ENCODE data around the gene ZCCHC14. TPM values are rescaled to one million over a fixed set of nuclear protein-coding genes. Genes with fewer than 3 reads are reported as not detected.

The ZCCHC14 gene
- polyA plus RNA-seq, 2 donors, result 6.8 to 8.0 TPM

DNA sequence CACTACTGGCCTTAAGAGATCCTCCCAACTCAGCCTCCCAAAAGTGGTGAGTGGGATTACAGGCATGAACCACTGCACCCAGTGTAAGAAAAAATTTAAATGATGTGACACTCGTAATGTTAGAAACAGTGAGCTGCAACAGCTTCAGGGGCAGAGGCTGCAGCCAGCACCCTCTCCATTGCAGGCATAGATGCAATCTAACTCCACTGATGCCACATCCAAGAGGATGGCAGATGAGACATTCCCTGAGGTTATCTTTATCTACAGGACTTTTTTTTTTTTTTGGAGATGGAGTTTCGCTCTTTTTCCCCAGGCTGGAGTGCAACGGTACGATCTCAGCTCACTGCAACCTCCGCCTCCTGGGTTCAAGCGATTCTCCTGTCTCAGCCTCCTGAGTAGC, 19.9 kb downstream of the ZCCHC14 start:
- Histone ChIP-seq H3K36me3 (ENCODE audit: control insufficient read depth in 2 of 2, insufficient read depth in 2 of 2, low read length in 1 of 2) (peaks cover 0 to 2% of the 10 kb centered on the region in 2 donors), H3K27me3 (ENCODE audit: control insufficient read depth in 1 of 2, insufficient read depth in 2 of 2, low read length in 2 of 2) (no peaks in the 10 kb centered on the region), H3K27ac (ENCODE audit: low read depth in 2 of 2, low read length in 1 of 2) (no peak overlapping the region), H3K4me1 (ENCODE audit: control insufficient read depth in 2 of 2, insufficient read depth in 2 of 2, low read length in 1 of 2) (peaks cover 5 to 13% of the 10 kb centered on the region in 2 donors), H3K9me3 (ENCODE audit: control insufficient read depth in 2 of 2, insufficient read depth in 1 of 2, low read depth in 1 of 2, low read length in 1 of 2) (no peaks in the 10 kb centered on the region), H3K4me3 (ENCODE audit: low read depth in 1 of 2, low read length in 2 of 2) (no peak overlapping the region)
- WGBS, 2 donors, result 91 to 93% methylated on average over 4 to 6 of the region's 6 CpGs

DNA sequence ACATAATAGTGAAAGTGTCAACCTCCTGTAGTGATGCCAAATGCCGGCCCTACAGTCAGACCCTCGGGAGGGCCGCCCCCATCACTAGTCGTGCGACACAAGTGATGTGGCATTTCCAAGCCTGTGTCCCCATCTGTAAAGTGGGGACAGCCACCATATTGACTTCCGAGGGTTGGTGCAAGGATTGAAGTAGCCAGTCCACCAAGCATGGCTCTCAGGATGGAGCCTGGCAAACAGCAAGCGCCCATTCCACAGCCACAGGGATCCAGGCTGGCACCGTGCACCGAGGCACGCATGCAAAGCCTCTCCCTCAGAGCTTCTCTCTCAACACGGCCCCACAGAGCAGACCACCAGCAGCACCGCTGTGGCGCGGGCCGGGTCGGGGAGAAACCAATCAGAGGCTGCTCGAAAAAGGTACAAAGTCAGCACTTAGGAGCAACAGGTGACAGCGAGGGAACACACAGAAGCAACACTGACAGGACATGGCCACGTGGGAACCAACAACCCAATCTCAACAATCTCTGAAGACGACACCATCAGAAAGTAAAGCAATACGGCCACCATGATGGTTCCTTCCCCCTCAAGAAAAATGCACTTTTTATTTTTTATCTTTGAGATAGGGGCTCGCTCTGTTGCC, 20.6 kb downstream of the ZCCHC14 start:
- Histone ChIP-seq H3K27me3 (ENCODE audit: control insufficient read depth in 1 of 2, insufficient read depth in 2 of 2, low read length in 2 of 2) (no peaks in the 10 kb centered on the region), H3K4me1 (ENCODE audit: control insufficient read depth in 2 of 2, insufficient read depth in 2 of 2, low read length in 1 of 2) (peaks cover 5 to 13% of the 10 kb centered on the region in 2 donors), H3K9me3 (ENCODE audit: control insufficient read depth in 2 of 2, insufficient read depth in 1 of 2, low read depth in 1 of 2, low read length in 1 of 2) (no peaks in the 10 kb centered on the region), H3K27ac (ENCODE audit: low read depth in 2 of 2, low read length in 1 of 2) (no peak overlapping the region), H3K36me3 (ENCODE audit: control insufficient read depth in 2 of 2, insufficient read depth in 2 of 2, low read length in 1 of 2) (peaks cover 0 to 2% of the 10 kb centered on the region in 2 donors), H3K4me3 (ENCODE audit: low read depth in 1 of 2, low read length in 2 of 2) (no peak overlapping the region)
- 85 to 90% methylated on average over 22 of the region's 22 CpGs for WGBS, 2 donors

DNA sequence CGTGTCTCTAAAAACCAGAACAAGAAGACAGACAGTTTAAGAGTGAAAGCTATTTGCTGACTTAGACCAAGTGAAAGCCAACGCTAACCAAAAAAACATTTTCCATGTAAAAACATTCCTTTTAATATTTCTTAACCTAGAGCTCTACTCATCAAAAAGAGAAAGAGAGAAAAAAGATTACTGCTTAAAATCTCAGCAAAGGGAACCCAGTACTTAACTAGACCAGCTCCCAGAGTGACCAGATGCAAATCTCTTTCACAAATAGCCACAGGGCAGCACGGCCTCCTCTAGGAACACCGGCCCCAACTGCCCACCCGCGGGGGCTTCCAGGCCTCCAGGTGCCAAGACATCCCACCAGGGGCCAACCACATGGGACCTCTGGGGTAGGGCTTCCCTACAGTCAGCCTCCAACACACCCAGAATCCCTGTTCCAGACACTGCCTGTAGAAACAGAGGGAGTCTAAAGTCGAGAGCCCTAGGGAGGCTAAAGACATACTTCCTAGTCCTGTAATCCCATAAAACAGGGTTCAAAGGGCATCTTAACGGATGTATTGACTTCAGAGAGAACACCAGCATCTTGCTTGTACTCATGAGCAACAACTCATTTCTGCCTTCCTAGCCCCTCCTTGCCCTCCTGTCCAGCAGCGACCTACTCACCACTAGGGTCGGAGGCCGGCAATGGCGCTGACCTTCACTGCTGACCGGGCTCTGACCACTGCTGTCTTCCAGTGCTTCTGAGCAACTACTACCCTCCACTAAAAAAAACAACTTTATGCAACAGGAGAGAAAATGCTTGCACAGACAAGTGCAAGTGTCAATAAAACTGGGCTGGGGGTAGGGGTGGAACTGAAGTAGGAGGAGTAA, 21.3 kb downstream of the ZCCHC14 start:
- Histone ChIP-seq H3K4me3 (ENCODE audit: low read depth in 1 of 2, low read length in 2 of 2) (no peak overlapping the region), H3K27me3 (ENCODE audit: control insufficient read depth in 1 of 2, insufficient read depth in 2 of 2, low read length in 2 of 2) (no peaks in the 10 kb centered on the region), H3K4me1 (ENCODE audit: control insufficient read depth in 2 of 2, insufficient read depth in 2 of 2, low read length in 1 of 2) (peaks cover 5 to 13% of the 10 kb centered on the region in 2 donors), H3K9me3 (ENCODE audit: control insufficient read depth in 2 of 2, insufficient read depth in 1 of 2, low read depth in 1 of 2, low read length in 1 of 2) (no peaks in the 10 kb centered on the region), H3K36me3 (ENCODE audit: control insufficient read depth in 2 of 2, insufficient read depth in 2 of 2, low read length in 1 of 2) (peaks cover 0 to 2% of the 10 kb centered on the region in 2 donors), H3K27ac (ENCODE audit: low read depth in 2 of 2, low read length in 1 of 2) (no peak overlapping the region)
- WGBS, 2 donors, result 67 to 75% methylated on average over 13 of the region's 13 CpGs

DNA sequence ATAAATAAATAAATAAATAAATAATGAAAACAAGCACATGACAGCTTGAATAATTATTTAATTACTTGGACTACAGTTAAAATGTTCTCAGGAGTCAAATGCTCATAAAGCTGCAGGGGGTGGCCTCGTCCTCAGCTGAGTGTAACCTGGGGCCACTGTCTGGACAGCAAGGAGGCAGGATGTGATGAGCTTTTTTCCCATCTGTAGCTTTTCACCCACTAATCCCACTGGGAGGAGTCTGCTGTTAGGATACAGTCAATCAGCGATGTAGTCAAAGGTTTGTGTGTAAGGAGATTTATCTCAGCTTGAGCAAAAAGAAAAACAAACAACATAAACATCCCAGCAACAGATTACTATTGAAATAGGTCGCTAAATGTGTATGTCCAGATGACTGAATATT, 22.5 kb downstream of the ZCCHC14 start:
- Histone ChIP-seq H3K27ac (ENCODE audit: low read depth in 2 of 2, low read length in 1 of 2) (no peak overlapping the region), H3K4me3 (ENCODE audit: low read depth in 1 of 2, low read length in 2 of 2) (no peak overlapping the region), H3K4me1 (ENCODE audit: control insufficient read depth in 2 of 2, insufficient read depth in 2 of 2, low read length in 1 of 2) (peaks cover 10 to 13% of the 10 kb centered on the region in 2 donors), H3K9me3 (ENCODE audit: control insufficient read depth in 2 of 2, insufficient read depth in 1 of 2, low read depth in 1 of 2, low read length in 1 of 2) (no peaks in the 10 kb centered on the region), H3K27me3 (ENCODE audit: control insufficient read depth in 1 of 2, insufficient read depth in 2 of 2, low read length in 2 of 2) (no peaks in the 10 kb centered on the region), H3K36me3 (ENCODE audit: control insufficient read depth in 2 of 2, insufficient read depth in 2 of 2, low read length in 1 of 2) (peaks cover 0 to 2% of the 10 kb centered on the region in 2 donors)
- 75% methylated on average over 3 of the region's 3 CpGs for WGBS, 2 donors

DNA sequence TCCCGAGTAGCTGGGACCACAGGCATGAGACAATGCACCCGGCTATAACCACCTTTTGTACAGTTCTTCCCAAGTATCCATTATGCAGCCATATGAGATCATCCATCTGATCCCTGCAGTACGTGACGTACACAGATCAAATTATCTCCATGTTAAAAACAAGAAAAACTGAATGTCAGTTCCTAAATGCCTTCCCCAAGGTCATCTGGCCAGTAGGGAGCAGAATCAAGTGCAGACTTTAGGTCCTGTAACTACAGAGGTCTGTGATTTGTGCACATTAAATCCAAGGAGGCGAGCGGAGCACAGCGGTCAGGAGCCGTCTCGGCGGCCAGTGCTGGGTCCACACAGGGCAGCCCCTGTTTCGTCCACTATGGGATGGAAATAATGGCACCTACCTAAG, 23.7 kb downstream of the ZCCHC14 start:
- Histone ChIP-seq H3K36me3 (ENCODE audit: control insufficient read depth in 2 of 2, insufficient read depth in 2 of 2, low read length in 1 of 2) (peaks cover 0 to 2% of the 10 kb centered on the region in 2 donors), H3K4me3 (ENCODE audit: low read depth in 1 of 2, low read length in 2 of 2) (no peak overlapping the region), H3K27me3 (ENCODE audit: control insufficient read depth in 1 of 2, insufficient read depth in 2 of 2, low read length in 2 of 2) (no peaks in the 10 kb centered on the region), H3K9me3 (ENCODE audit: control insufficient read depth in 2 of 2, insufficient read depth in 1 of 2, low read depth in 1 of 2, low read length in 1 of 2) (no peaks in the 10 kb centered on the region), H3K4me1 (ENCODE audit: control insufficient read depth in 2 of 2, insufficient read depth in 2 of 2, low read length in 1 of 2) (peaks cover 12 to 20% of the 10 kb centered on the region in 2 donors), H3K27ac (ENCODE audit: low read depth in 2 of 2, low read length in 1 of 2) (no peak overlapping the region)
- 86 to 90% methylated on average over 11 of the region's 11 CpGs for WGBS, 2 donors

DNA sequence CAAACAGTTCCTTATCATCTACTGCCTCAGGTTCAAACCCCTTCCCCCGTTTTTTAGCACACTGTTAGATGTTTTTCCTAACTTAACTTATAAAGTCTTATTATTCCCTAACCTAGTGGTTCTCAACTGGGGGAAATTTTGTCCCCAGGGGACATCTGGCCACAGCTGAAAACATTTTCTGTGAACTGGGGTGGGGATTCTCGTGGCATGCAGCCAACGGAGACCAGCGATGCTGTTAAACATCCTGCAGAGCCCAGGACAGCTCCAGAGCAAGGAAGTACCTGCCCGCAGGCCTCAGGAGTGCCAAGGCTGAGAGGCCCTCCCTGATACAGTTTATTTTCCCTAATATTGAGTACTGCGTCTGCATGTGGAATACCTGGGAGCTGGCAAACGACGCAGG, 24.3 kb downstream of the ZCCHC14 start:
- H3K4me1 ChIP-seq (ENCODE audit: control insufficient read depth in 2 of 2, insufficient read depth in 2 of 2, low read length in 1 of 2), result peaks cover 14 to 22% of the 10 kb centered on the region in 2 donors
- no peaks in the 10 kb centered on the region for H3K9me3 ChIP-seq (ENCODE audit: control insufficient read depth in 2 of 2, insufficient read depth in 1 of 2, low read depth in 1 of 2, low read length in 1 of 2)
- no peaks in the 10 kb centered on the region for H3K27me3 ChIP-seq (ENCODE audit: control insufficient read depth in 1 of 2, insufficient read depth in 2 of 2, low read length in 2 of 2)
- H3K36me3 ChIP-seq (ENCODE audit: control insufficient read depth in 2 of 2, insufficient read depth in 2 of 2, low read length in 1 of 2), result peaks cover 0 to 2% of the 10 kb centered on the region in 2 donors
- no peak overlapping the region for H3K27ac ChIP-seq (ENCODE audit: low read depth in 2 of 2, low read length in 1 of 2)
- no peak overlapping the region for H3K4me3 ChIP-seq (ENCODE audit: low read depth in 1 of 2, low read length in 2 of 2)
- 73 to 74% methylated on average over 8 of the region's 8 CpGs for WGBS, 2 donors

DNA sequence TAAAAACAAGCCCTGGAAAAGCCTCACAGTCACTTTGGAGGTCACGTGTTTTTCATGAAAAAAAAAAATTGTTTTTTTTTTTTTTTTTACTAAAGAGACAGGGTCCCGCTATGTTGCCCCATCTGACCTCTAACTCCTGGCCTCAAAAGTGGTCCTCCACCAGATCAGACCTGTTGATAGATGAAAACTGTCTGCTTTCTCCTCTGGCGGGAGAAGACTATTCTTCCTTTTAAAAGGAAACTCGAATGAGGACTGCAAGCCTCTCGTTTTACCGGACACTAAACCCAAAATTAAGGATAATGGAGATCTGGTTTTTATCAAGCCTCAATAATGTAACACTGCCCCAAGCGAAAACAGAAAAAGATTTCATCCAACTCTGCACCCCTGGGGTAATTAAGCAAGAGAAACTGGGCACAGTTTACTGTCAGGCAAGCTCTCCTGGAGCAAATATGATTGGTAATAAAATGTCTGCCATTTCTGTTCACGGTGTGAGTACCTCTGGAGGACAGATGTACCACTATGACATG, 25.8 kb downstream of the ZCCHC14 start:
- peaks cover 11 to 18% of the 10 kb centered on the region in 2 donors for H3K4me1 ChIP-seq (ENCODE audit: control insufficient read depth in 2 of 2, insufficient read depth in 2 of 2, low read length in 1 of 2)
- WGBS, 2 donors, result 90 to 92% methylated on average over 8 of the region's 8 CpGs

DNA sequence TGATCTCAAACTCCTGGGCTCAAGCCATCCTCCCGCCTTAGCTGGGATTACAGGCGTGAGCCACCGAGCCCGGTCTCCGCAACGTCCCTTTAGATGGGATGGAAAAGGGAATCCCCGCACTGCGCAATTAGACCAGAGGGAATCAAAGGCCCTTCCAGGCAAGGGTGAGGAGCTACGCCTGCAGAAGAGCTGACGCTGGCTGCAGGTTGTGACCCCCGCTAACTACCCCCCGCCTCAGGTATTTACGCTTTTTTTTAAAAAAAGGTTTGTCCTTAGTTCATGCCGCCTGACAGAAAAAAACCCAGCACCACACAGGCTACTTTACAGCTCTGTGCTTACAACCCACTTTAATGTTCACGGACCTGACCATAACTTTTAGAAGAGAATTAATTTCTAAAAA, 26.9 kb downstream of the ZCCHC14 start:
- 73 to 78% methylated on average over 15 of the region's 15 CpGs for WGBS, 2 donors
- Histone ChIP-seq H3K27ac (ENCODE audit: low read depth in 2 of 2, low read length in 1 of 2) (peak overlapping the region; percentile 52 to 86), H3K4me1 (ENCODE audit: control insufficient read depth in 2 of 2, insufficient read depth in 2 of 2, low read length in 1 of 2) (peaks cover 13 to 18% of the 10 kb centered on the region in 2 donors), H3K4me3 (ENCODE audit: low read depth in 1 of 2, low read length in 2 of 2) (no peak overlapping the region), H3K9me3 (ENCODE audit: control insufficient read depth in 2 of 2, insufficient read depth in 1 of 2, low read depth in 1 of 2, low read length in 1 of 2) (no peaks in the 10 kb centered on the region), H3K36me3 (ENCODE audit: control insufficient read depth in 2 of 2, insufficient read depth in 2 of 2, low read length in 1 of 2) (no peaks in the 10 kb centered on the region), H3K27me3 (ENCODE audit: control insufficient read depth in 1 of 2, insufficient read depth in 2 of 2, low read length in 2 of 2) (no peaks in the 10 kb centered on the region)

More for the DNA sequence above, 25.8 kb downstream of the ZCCHC14 start:
- Histone ChIP-seq H3K4me3 (ENCODE audit: low read depth in 1 of 2, low read length in 2 of 2) (no peak overlapping the region), H3K27me3 (ENCODE audit: control insufficient read depth in 1 of 2, insufficient read depth in 2 of 2, low read length in 2 of 2) (no peaks in the 10 kb centered on the region), H3K27ac (ENCODE audit: low read depth in 2 of 2, low read length in 1 of 2) (no peak overlapping the region), H3K36me3 (ENCODE audit: control insufficient read depth in 2 of 2, insufficient read depth in 2 of 2, low read length in 1 of 2) (no peaks in the 10 kb centered on the region), H3K9me3 (ENCODE audit: control insufficient read depth in 2 of 2, insufficient read depth in 1 of 2, low read depth in 1 of 2, low read length in 1 of 2) (no peaks in the 10 kb centered on the region)

DNA sequence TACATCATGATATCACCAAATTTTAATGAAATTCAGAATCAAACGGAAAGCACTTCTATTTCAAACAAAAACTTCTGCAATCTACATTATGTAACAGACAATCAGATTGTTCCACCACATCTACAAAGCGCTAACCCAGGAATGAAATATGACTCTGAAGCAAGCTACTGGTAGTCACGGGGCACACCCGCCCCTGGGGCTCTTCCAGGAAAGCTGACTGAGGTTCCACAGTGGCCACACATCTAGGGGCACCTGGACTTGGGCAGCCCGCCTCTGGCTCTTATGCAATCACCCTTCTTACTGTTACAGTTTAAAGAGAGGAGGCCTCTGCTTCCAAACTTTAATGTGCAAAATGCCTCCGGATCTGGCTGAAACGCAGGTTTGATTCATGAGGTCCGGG, 27.5 kb downstream of the ZCCHC14 start:
- no peaks in the 10 kb centered on the region for H3K36me3 ChIP-seq (ENCODE audit: control insufficient read depth in 2 of 2, insufficient read depth in 2 of 2, low read length in 1 of 2)
- no peak overlapping the region for H3K4me3 ChIP-seq (ENCODE audit: low read depth in 1 of 2, low read length in 2 of 2)
- H3K9me3 ChIP-seq (ENCODE audit: control insufficient read depth in 2 of 2, insufficient read depth in 1 of 2, low read depth in 1 of 2, low read length in 1 of 2), result no peaks in the 10 kb centered on the region
- H3K27me3 ChIP-seq (ENCODE audit: control insufficient read depth in 1 of 2, insufficient read depth in 2 of 2, low read length in 2 of 2), result no peaks in the 10 kb centered on the region
- peak overlapping the region; percentile 86 to 92 for H3K27ac ChIP-seq (ENCODE audit: low read depth in 2 of 2, low read length in 1 of 2)
- WGBS, 2 donors, result 14 to 18% methylated on average over 8 of the region's 8 CpGs
- peaks cover 14 to 18% of the 10 kb centered on the region in 2 donors for H3K4me1 ChIP-seq (ENCODE audit: control insufficient read depth in 2 of 2, insufficient read depth in 2 of 2, low read length in 1 of 2)
